ENCODE measurements around the gene RPS24. TPM values are rescaled to one million over a fixed set of nuclear protein-coding genes. Genes with fewer than 3 reads are reported as not detected.

RPS24 gene
- polyA plus RNA-seq, 1 donor (not counting 4 experiments of a cell fraction or from before 2014, with no cell fraction given), result 5,180 TPM

GRCh38 chr10:77987671-77988255 lies 45.9 kb upstream of the RPS24 start:
- Histone ChIP-seq H3K9ac (ENCODE audit: control insufficient read depth, extremely low read depth, insufficient read depth, low read length) (no peak overlapping the region), H4K20me1 (ENCODE audit: control insufficient read depth, extremely low read depth, insufficient read depth, low read length) (no peaks in the 10 kb centered on the region), H3K27me3 (ENCODE audit: control insufficient read depth, extremely low read depth, insufficient read depth, low read length) (no peaks in the 10 kb centered on the region), H3K36me3 (ENCODE audit: control insufficient read depth in 2 of 2, extremely low read depth in 1 of 2, insufficient read depth in 2 of 2, low read length in 2 of 2) (peaks cover 39 to 40% of the 10 kb centered on the region in 2 experiments), H3K4me3 (ENCODE audit: control insufficient read depth in 2 of 3, extremely low read depth in 1 of 3, insufficient read depth in 2 of 3, low read depth in 1 of 3, low read length in 3 of 3) (no peak overlapping the region), H3K79me2 (ENCODE audit: control insufficient read depth, insufficient read depth, low read length) (no peaks in the 10 kb centered on the region), H3K9me3 (ENCODE audit: control insufficient read depth, low read depth, low read length) (no peaks in the 10 kb centered on the region), H3K4me1 (ENCODE audit: control insufficient read depth, extremely low read depth, insufficient read depth, low read length) (no peaks in the 10 kb centered on the region), H2AFZ (ENCODE audit: control insufficient read depth, low read length) (no peak overlapping the region), H3K9me1 (ENCODE audit: control insufficient read depth, extremely low read depth, insufficient read depth, low read length) (no peaks in the 10 kb centered on the region), H3K27ac (ENCODE audit: control insufficient read depth, insufficient read depth, low read length) (no peak overlapping the region), H3K4me2 (ENCODE audit: control insufficient read depth, extremely low read depth, insufficient read depth, low read depth, low read length) (no peak overlapping the region)
- TF ChIP-seq CTCF (optimal IDR thresholded peaks at IDR 0.05 in 1 of 3, IDR thresholded peaks at IDR 0.05 in 1 of 3, conservative IDR thresholded peaks at IDR 0.05 in 1 of 3; ENCODE audit: extremely low read depth in 1 of 3, insufficient read depth in 2 of 3, low read length in 3 of 3) (no peak), EZH2 (IDR thresholded peaks at IDR 0.05; ENCODE audit: low read length) (no peak)
- DNase-seq (ENCODE audit: low read depth, low spot score), result no peak
- no peak for FAIRE-seq
- dilution Hi-C loops (cut with MboI; ENCODE audit: extremely low pct_ligation_motif_present, low sequenced_read_pairs), result no loop called here

- Histone ChIP-seq H3K4me3 (ENCODE audit: control insufficient read depth in 2 of 3, extremely low read depth in 1 of 3, insufficient read depth in 2 of 3, low read depth in 1 of 3, low read length in 3 of 3) (no peak overlapping the region), H3K27ac (ENCODE audit: control insufficient read depth, insufficient read depth, low read length) (no peak overlapping the region), H3K4me2 (ENCODE audit: control insufficient read depth, extremely low read depth, insufficient read depth, low read depth, low read length) (no peak overlapping the region), H3K4me1 (ENCODE audit: control insufficient read depth, extremely low read depth, insufficient read depth, low read length) (no peaks in the 10 kb centered on the region), H3K9me3 (ENCODE audit: control insufficient read depth, low read depth, low read length) (no peaks in the 10 kb centered on the region), H3K79me2 (ENCODE audit: control insufficient read depth, insufficient read depth, low read length) (no peaks in the 10 kb centered on the region), H3K36me3 (ENCODE audit: control insufficient read depth in 2 of 2, extremely low read depth in 1 of 2, insufficient read depth in 2 of 2, low read length in 2 of 2) (peaks cover 37 to 47% of the 10 kb centered on the region in 2 experiments), H3K9ac (ENCODE audit: control insufficient read depth, extremely low read depth, insufficient read depth, low read length) (no peak overlapping the region), H4K20me1 (ENCODE audit: control insufficient read depth, extremely low read depth, insufficient read depth, low read length) (no peaks in the 10 kb centered on the region), H3K9me1 (ENCODE audit: control insufficient read depth, extremely low read depth, insufficient read depth, low read length) (no peaks in the 10 kb centered on the region), H3K27me3 (ENCODE audit: control insufficient read depth, extremely low read depth, insufficient read depth, low read length) (no peaks in the 10 kb centered on the region), H2AFZ (ENCODE audit: control insufficient read depth, low read length) (no peak overlapping the region)
- TF ChIP-seq EZH2 (IDR thresholded peaks at IDR 0.05; ENCODE audit: low read length), result no peak
- TF ChIP-seq CTCF (optimal IDR thresholded peaks at IDR 0.05 in 1 of 3, IDR thresholded peaks at IDR 0.05 in 1 of 3, conservative IDR thresholded peaks at IDR 0.05 in 1 of 3; ENCODE audit: extremely low read depth in 1 of 3, insufficient read depth in 2 of 3, low read length in 3 of 3), result no peak
- FAIRE-seq, result no peak
- no peak for DNase-seq (ENCODE audit: low read depth, low spot score)
- dilution Hi-C loops (cut with MboI; ENCODE audit: extremely low pct_ligation_motif_present, low sequenced_read_pairs), result no loop called here
These were observed 44.5 kb upstream of the RPS24 start for GRCh38 chr10:77989081-77989724.

All from keratinocyte (primary cell).